GM19043 (cell line): ENCODE results near the gene CYFIP1.

Experiments used
- ATAC-seq: cut with Tn5 transposase; IDR thresholded peaks from one replicate; pipeline ENCODE4 v1.9.1; 2021; ENCODE audit warnings: low read depth; ENCODE audit not compliant: unreplicated experiment

The CYFIP1 gene

GRCh38 chr15:22951031-22951380 lies 29.2 kb downstream of the CYFIP1 start:
- no peak for ATAC-seq

GRCh38 chr15:22950256-22950990 lies 29.7 kb downstream of the CYFIP1 start:
- ATAC-seq = no peak

- peak; percentile 74 for ATAC-seq
Observed at GRCh38 chr15:22949074-22949547, 31.1 kb downstream of the CYFIP1 start.

- ATAC-seq = no peak
Observed at GRCh38 chr15:22948056-22948455, 32.1 kb downstream of the CYFIP1 start.

- no peak for ATAC-seq
Observed at GRCh38 chr15:22947101-22948000, 32.8 kb downstream of the CYFIP1 start.

- no peak for ATAC-seq
Observed at GRCh38 chr15:22945071-22945470, 35.1 kb downstream of the CYFIP1 start.

- ATAC-seq = no peak
Observed at GRCh38 chr15:22944651-22945050, 35.5 kb downstream of the CYFIP1 start.

GRCh38 chr15:22942877-22943276 lies 37.3 kb downstream of the CYFIP1 start:
- no peak for ATAC-seq

- ATAC-seq = no peak
Observed at GRCh38 chr15:22942306-22942855, 37.8 kb downstream of the CYFIP1 start.

GRCh38 chr15:22941179-22941578 lies 39.0 kb downstream of the CYFIP1 start:
- no peak for ATAC-seq

GRCh38 chr15:22939652-22940061 lies 40.5 kb downstream of the CYFIP1 start:
- no peak for ATAC-seq

GRCh38 chr15:22939051-22939450 lies 41.1 kb downstream of the CYFIP1 start:
- no peak for ATAC-seq

- peak; percentile 98 for ATAC-seq
Observed at GRCh38 chr15:22936577-22937472, 43.3 kb downstream of the CYFIP1 start.

GRCh38 chr15:22933641-22934061 lies 46.5 kb downstream of the CYFIP1 start:
- no peak for ATAC-seq

- ATAC-seq = no peak
Observed at GRCh38 chr15:22931784-22932536, 48.2 kb downstream of the CYFIP1 start.

GRCh38 chr15:22930782-22931484 lies 49.2 kb downstream of the CYFIP1 start:
- no peak for ATAC-seq

GRCh38 chr15:22927761-22928160 lies 52.4 kb downstream of the CYFIP1 start:
- no peak for ATAC-seq

- ATAC-seq = no peak
Observed at GRCh38 chr15:22925875-22926274, 54.3 kb downstream of the CYFIP1 start.

GRCh38 chr15:22922003-22922402 lies 58.2 kb downstream of the CYFIP1 start:
- ATAC-seq = no peak
